HCT116 (cell line): ENCODE measurements around the gene S100A13. TPM values are rescaled to one million over a fixed set of nuclear protein-coding genes. Genes with fewer than 3 reads are reported as not detected.

Source experiments
- ATAC-seq: fragments of 200-7000 bp; cut with Tn5 transposase; 2 replicates; pipeline ENCODE4 v1.9.1; 2020; ENCODE audit warnings: mild to moderate bottlenecking, moderate library complexity
- BruUV-seq: library from RNA; stranded (reverse); fragments of 400-500 nt; replicated peaks from 2 replicates; lab custom pipeline; 2021; lab: Mats Ljungman, UMichigan
- CTCF ChIA-PET: fragments of 300-600 bp; sonication (Branson Sonifier 250); formaldehyde crosslinking; loops from one replicate; lab custom pipeline; 2021; ENCODE audit warnings: antibody characterized with exemption; lab: Charles Lee
- POLR2A ChIA-PET: fragments of 300-600, 350-600 bp; sonication (Branson Sonifier 250); formaldehyde crosslinking; loops from one replicate; lab custom pipeline; 2021; ENCODE audit warnings: antibody characterized with exemption; lab: Charles Lee
- RAD21 ChIA-PET, 2 experiments: fragments of 300-600 bp; sonication (Branson Sonifier 250); formaldehyde crosslinking; loops; one replicate each; lab custom pipeline; 2023; ENCODE audit warnings: low total read pairs in 2 of 2; ENCODE audit not compliant: uncharacterized antibody in 2 of 2, unreplicated experiment in 2 of 2, low non-redundant PET in 1 of 2; lab: Charles Lee
- DNase-seq: peaks from one replicate; pipeline ENCODE4 v3.0.0-alpha.2; 2010; ENCODE audit warnings: low read depth, low spot score
- H2AFZ ChIP-seq: fragments of 200-600 bp; shearing (Covaris generic), sonication (generic); 2 replicates; pipeline ENCODE4 v1.6.1; 2017; ENCODE audit warnings: low read depth, mixed run types, mixed read lengths, antibody characterized with exemption, low read length; ENCODE audit not compliant: poor library complexity, severe bottlenecking
- H3K27ac ChIP-seq: 2 replicates; pipeline ENCODE4 v1.5.1; 2012; ENCODE audit warnings: low read depth, low read length
- H3K27me3 ChIP-seq: fragments of 200-600 bp; sonication (generic); 2 replicates; pipeline ENCODE4 v1.6.1; 2016; ENCODE audit warnings: mixed run types, low read length, mixed read lengths; ENCODE audit not compliant: insufficient read depth
- H3K36me3 ChIP-seq, 2 experiments: fragments of 200-500 bp in 1 of 2; fragments of 200-600 bp in 1 of 2; sonication (Bioruptor generic) in 1 of 2; sonication (generic) in 1 of 2; 2 replicates each; pipeline versions ENCODE4 v1.5.1 to v1.6.1; 2014 to 2016; ENCODE audit warnings: low read length in 2 of 2, inconsistent platforms in 1 of 2, mixed read lengths in 1 of 2, mixed run types in 1 of 2; ENCODE audit not compliant: insufficient read depth in 2 of 2, control insufficient read depth in 1 of 2
- H3K4me1 ChIP-seq, 2 experiments: fragments of 200-600 bp in 1 of 2; sonication (generic) in 1 of 2; 2 replicates each; pipeline versions ENCODE4 v1.5.1 to v1.6.1; 2012 to 2017; ENCODE audit warnings: low read length in 2 of 2, inconsistent platforms in 1 of 2, mild to moderate bottlenecking in 1 of 2, mixed read lengths in 1 of 2, mixed run types in 1 of 2, moderate library complexity in 1 of 2; ENCODE audit not compliant: insufficient read depth in 2 of 2, control insufficient read depth in 1 of 2
- H3K4me2 ChIP-seq: fragments of 200-600 bp; sonication (generic); 2 replicates; pipeline ENCODE4 v1.6.1; 2017; ENCODE audit warnings: mixed run types, low read length, mixed read lengths
- H3K4me3 ChIP-seq, 2 experiments: fragments of 200-600 bp in 1 of 2; sonication (generic) in 1 of 2; replicated peaks in 1 of 2; 2 replicates each; pipeline ENCODE4 v1.5.1; 2011 to 2016; ENCODE audit warnings: low read length in 2 of 2, control low read depth in 1 of 2, low read depth in 1 of 2, mild to moderate bottlenecking in 1 of 2, mixed read lengths in 1 of 2, mixed run types in 1 of 2
- H3K79me2 ChIP-seq: fragments of 200-600 bp; sonication (generic); 2 replicates; pipeline ENCODE4 v1.6.1; 2017; ENCODE audit warnings: mild to moderate bottlenecking, mixed run types, low read length, moderate library complexity, mixed read lengths; ENCODE audit not compliant: insufficient read depth
- H3K9ac ChIP-seq: fragments of 200-600 bp; sonication (generic); 2 replicates; pipeline ENCODE4 v1.6.1; 2016; ENCODE audit warnings: low read length, mixed read lengths
- H3K9me2 ChIP-seq: fragments of 200-600 bp; sonication (generic), shearing (Covaris generic); 2 replicates; pipeline ENCODE4 v1.6.1; 2017; ENCODE audit warnings: mixed run types, mild to moderate bottlenecking, moderate library complexity; ENCODE audit not compliant: insufficient read depth
- H3K9me3 ChIP-seq, 2 experiments: fragments of 200-500 bp in 1 of 2; fragments of 200-600 bp in 1 of 2; sonication (Bioruptor generic) in 1 of 2; sonication (generic) in 1 of 2; 2 replicates each; pipeline ENCODE4 v1.6.1; 2014 to 2017; ENCODE audit warnings: low read length in 2 of 2, mixed read lengths in 2 of 2, inconsistent platforms in 1 of 2, low read depth in 1 of 2, mild to moderate bottlenecking in 1 of 2, mixed run types in 1 of 2, moderate library complexity in 1 of 2; ENCODE audit not compliant: control insufficient read depth in 1 of 2, insufficient read depth in 1 of 2
- H4K20me1 ChIP-seq: fragments of 200-600 bp; sonication (generic), shearing (Covaris generic); 2 replicates; pipeline ENCODE4 v1.6.1; 2017; ENCODE audit warnings: mixed run types, mild to moderate bottlenecking, moderate library complexity; ENCODE audit not compliant: insufficient read depth
- EGR1 ChIP-seq: IDR thresholded peaks from 2 replicates; pipeline ENCODE4 v1.6.1; 2012; ENCODE audit warnings: low read depth
- intact Hi-C: fragments of 100-400 bp; cut with micrococcal nuclease; formaldehyde crosslinking; loops from 2 replicates; pipeline ENCODE4 v1.10.0; 2022
- total RNA-seq: library from RNA; stranded (reverse); gene quantifications from one replicate; pipeline ENCODE4 v1.2.1, GENCODE V29; 2021; ENCODE audit not compliant: unreplicated experiment
- TF ChIP-seq, protein P1 (sequence below), 3 experiments: fragments of 200-600 bp in 1 of 3; sonication (generic) in 1 of 3; IDR thresholded peaks in 2 of 3; conservative IDR thresholded peaks in 1 of 3; 2 replicates each; pipeline ENCODE4 v1.5.1; 2012 to 2017; ENCODE audit warnings: low read depth in 2 of 3, low read length in 2 of 3, antibody characterized with exemption in 1 of 3, borderline replicate concordance in 1 of 3, control low read depth in 1 of 3, mild to moderate bottlenecking in 1 of 3, mixed read lengths in 1 of 3, mixed run types in 1 of 3, moderate library complexity in 1 of 3; ENCODE audit not compliant: insufficient read depth in 1 of 3

S100A13 gene
- total RNA-seq, 1 experiment from 2014 or later, result 143 TPM

DNA sequence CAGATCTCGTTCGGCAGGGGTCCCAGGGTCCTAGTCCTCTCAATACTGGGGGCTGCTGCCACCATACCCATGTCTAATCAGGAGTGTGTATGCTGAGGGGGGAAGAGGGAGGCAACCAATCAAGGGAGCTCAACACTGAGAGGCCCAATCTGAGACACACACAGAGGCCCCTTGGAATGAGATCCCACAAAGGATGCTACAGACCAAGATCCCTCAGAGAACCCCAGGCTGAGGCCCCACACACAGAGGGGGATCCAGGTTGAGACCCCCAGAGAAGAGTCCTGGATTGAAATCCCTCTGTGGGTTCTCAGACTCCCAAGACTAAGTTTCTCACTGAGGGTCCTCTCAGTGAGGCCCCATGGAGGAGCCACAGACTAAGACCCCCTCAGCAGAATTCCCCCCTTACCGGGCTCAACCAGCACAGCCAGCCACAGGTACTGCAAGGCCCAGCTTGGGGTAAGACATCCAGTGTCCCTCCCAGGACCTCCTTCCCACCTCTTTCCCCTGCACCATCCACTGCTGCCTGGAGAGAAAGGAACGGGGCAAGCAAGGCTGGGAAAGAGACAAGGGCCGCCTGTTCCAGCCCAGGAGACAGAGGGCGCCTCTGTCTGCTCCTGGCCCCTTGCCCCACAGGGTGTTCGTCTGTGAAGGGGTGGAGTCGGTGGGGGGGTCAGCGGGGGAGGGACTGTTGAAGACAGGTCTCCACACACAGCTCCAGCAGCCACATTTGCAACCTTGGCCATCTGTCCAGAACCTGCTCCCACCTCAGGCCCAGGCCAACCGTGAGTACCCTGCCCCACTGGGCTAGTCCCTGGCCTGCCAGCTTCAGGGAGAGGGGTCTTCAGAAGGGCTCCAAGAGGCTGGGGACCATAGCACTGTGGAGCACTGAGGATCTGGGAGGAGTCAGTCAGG lies 666 bp upstream of the S100A13 start, which contains the start of gene S100A1:
Gene S100A1, plus strand, starts transcription at position 720 of the 912 bp plus-strand sequence. CDS start 2,088 bp downstream, outside the sequence.
- no peak for TF ChIP-seq EGR1
- TF ChIP-seq, protein P1, sequence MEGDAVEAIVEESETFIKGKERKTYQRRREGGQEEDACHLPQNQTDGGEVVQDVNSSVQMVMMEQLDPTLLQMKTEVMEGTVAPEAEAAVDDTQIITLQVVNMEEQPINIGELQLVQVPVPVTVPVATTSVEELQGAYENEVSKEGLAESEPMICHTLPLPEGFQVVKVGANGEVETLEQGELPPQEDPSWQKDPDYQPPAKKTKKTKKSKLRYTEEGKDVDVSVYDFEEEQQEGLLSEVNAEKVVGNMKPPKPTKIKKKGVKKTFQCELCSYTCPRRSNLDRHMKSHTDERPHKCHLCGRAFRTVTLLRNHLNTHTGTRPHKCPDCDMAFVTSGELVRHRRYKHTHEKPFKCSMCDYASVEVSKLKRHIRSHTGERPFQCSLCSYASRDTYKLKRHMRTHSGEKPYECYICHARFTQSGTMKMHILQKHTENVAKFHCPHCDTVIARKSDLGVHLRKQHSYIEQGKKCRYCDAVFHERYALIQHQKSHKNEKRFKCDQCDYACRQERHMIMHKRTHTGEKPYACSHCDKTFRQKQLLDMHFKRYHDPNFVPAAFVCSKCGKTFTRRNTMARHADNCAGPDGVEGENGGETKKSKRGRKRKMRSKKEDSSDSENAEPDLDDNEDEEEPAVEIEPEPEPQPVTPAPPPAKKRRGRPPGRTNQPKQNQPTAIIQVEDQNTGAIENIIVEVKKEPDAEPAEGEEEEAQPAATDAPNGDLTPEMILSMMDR (IDR thresholded peaks at IDR 0.05 in 2 of 3, conservative IDR thresholded peaks at IDR 0.05 in 1 of 3; ENCODE audit: borderline replicate concordance in 1 of 3, insufficient read depth in 1 of 3, low read depth in 2 of 3, low read length in 2 of 3), result peak in 1 of 3 experiments; percentile 87; a peak in 1 of 6 replicates
- BruUV-seq, result no TSS peak
- Histone ChIP-seq H2AFZ (no peak within 1 kb of the TSS), H3K4me1 (peaks cover 18 to 34% of the 10 kb centered on the region in 2 experiments), H3K4me3 (peak within 1 kb of the TSS; percentile 65 to 72), H3K9me2 (no peaks in the 10 kb centered on the region), H3K27me3 (no peaks in the 10 kb centered on the region), H3K4me2 (peak within 1 kb of the TSS; percentile 92), H3K9ac (peak within 1 kb of the TSS; percentile 85), H3K27ac (peak within 1 kb of the TSS; percentile 89), H3K36me3 (0 out of 4 replicates have a peak, but pooled peaks cover 2% of the 10 kb centered on the region in 2 experiments), H4K20me1 (no peaks in the 10 kb centered on the region), H3K9me3 (no peaks in the 10 kb centered on the region), H3K79me2 (peaks cover 15% of the 10 kb centered on the region; the same call in 1 of the 2 replicates)
- intact Hi-C loops, result loop anchor here (1.0 to 5.0 kb wide), 2 partner anchors 56 to 276 kb away; no protein-coding TSS in a partner anchor
- ATAC-seq (peak; percentile 61), DNase-seq (no peak)
- ChIA-PET CTCF (interaction anchor here (0.7 to 5.7 kb wide), 17 partner anchors 12 to 339 kb away, joined by 3 to 76 read pairs (median 4); partner anchors contain the start of genes S100A14, S100A16, S100A2 and S100A4), RAD21 (interaction anchor here (0.6 to 1.9 kb wide), 11 partner anchors 10 to 193 kb away, joined by 3 to 9 read pairs (median 4); partner anchors contain the start of genes S100A14 (in 2 of the 2) and S100A16 (in 1 of the 2)), POLR2A (interaction anchor here (0.8 to 10.5 kb wide), 25 partner anchors 10 to 359 kb away, joined by 3 to 172 read pairs (median 4); partner anchors contain the start of genes INTS3, RAB13, S100A14 and S100A16)
